GM11168 (cell line): ENCODE results near the gene ENPP3.

ENCODE experiments used
- in situ Hi-C: fragments of 300-500 bp; cut with MboI; formaldehyde crosslinking; loops from one replicate; pipeline ENCODE4 v1.12.0; 2022; ENCODE audit warnings: low sequenced_read_pairs; ENCODE audit not compliant: unreplicated experiment

Gene ENPP3

DNA sequence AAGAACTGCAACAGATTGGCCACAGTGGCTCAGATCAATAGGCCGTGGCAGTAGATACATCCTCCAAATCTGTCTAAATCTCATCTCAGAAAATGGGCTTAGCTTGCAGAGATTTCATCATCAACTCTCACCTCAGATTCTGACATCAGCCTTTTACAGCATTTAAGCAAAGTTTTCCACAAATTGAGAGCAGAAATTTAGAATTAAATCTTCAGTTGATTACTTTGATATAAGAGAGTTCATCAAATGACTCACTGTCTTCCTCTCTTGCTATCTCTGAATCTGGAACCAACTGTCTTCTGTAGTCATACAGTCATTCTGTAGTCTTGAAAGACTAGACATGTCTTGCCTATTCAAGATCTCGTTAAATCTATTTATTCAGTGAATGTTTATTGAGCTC lies 118.9 kb downstream of the ENPP3 start:
- in situ Hi-C loops: no loop called here

DNA sequence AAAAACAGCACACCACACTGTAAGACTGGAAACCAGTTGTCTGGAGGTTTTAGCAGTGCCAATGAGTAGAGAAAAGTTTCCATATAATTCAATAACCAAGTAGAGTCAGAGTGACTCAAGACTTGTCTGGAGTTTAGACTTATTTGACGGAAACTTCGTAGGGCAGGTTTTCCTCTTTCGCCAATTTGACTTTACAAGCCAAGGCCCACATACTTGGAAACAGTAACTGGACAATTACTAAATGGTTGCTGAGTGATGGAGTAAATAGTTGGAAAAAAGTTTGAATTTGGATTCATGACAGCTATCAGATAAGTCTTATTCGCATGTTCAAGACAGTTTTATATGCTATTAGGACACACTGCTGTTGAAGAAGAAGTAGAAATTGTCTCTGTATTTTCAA lies 121.8 kb downstream of the ENPP3 start:
- in situ Hi-C loops: no loop called here

GRCh38 chr6:131761060-131761761 lies 124.1 kb downstream of the ENPP3 start:
- in situ Hi-C loops: no loop called here

DNA sequence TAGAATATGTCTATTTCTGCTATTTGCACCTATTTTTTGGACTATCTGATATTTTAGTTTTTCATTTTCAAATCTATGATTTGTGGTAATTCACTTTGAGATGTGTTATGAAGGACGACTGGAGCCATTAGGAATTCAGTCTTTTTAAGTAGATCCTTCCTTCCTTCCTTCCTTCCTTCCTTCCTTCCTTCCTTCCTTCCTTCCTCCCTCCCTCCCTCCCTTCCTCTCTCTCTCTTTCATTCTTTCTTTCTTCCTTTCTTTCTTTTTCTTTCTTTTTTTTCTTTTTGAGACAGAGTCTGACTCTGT lies 124.6 kb downstream of the ENPP3 start:
- in situ Hi-C loops: no loop called here

DNA sequence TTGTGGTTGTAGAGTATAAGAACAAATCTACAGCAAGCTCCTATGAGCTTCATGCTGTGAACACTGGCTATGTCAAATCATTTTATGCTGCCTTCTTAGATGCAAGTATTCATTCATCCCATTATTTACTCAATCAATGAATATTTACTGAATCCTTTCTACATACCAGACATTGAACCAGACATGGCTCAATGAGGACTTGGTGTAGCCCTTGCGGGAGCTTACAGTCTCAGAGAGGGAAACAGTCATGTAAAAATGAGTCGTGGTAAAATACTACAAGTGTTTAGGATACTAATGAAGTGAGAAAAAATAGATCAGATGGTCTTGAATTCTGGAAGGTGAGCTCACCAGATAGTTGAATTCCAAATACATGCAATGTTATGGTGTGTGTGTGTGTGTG lies 125.9 kb downstream of the ENPP3 start:
- in situ Hi-C loops: no loop called here

- in situ Hi-C loops: no loop called here
Observed at GRCh38 chr6:131763749-131764148, 126.6 kb downstream of the ENPP3 start.

- in situ Hi-C loops: no loop called here
Observed at GRCh38 chr6:131764350-131764749, 127.2 kb downstream of the ENPP3 start.

DNA sequence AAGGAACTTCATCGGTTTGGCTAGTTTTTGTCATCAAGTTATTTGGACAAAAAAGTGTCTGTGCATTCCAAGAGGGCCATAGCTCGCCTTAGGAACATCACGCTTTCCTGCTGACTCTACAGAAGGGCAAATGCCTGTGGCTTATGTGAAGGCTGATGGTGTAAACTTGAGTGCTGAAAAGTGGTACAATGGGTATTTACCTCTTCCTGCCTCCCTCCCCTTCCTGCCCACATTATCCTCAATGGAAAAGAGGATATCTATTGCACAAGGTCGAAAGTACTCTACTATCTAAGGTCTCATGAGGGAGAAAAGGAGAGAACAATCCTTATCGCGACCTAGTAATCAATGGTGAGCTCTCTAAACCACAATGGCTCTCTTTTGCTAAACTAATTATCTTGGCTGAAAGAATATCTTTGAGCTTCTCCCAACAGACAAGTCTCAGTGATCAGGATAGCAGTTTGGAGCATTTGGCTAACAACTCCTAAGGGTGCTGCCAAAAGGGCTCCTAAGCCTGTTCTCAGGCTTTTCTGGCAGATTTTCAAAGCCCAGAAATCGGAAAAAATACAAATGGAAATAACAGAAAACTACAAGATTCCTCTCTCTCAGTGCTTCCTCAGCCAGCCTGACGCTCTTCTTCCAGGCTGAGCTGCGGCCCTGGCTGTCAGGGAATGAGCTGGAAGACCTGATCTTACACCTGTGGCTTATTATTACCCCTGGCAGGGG lies 128.1 kb downstream of the ENPP3 start:
- in situ Hi-C loops: no loop called here

DNA sequence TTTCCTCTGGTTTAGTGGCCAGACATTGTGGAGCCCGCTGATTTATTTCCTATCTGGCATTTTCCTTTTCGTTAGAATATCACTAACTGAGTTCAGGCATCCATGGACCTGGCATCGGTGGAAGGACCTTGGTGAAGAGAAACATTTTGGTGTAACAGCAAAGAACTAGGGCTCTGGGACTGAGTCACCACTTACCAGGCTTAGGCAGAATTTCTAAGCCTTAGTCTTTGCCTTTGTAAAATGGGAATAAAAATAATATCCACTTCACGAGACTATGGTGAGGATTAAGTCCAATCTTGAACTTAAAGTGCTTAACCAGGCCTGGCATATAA lies 128.7 kb downstream of the ENPP3 start:
- in situ Hi-C loops: no loop called here

DNA sequence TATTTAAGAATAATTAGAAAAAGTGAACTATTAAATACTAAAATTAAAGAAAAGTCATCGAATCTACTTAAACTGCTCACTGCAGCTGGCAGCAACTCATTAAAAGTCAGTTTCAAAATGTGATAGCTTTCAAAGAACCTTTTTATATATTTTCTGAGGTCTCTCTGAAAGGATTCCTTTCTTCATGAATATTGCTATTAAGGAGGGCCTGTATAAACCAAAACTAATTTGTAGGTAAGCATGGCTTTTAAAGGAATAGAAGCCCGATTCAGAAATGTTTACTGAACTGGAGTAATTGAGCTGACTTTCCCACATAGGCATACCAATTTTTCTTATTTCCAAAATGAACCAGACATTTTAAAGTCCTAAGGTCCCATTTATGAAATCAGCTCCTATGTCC lies 129.5 kb downstream of the ENPP3 start:
- in situ Hi-C loops: no loop called here

DNA sequence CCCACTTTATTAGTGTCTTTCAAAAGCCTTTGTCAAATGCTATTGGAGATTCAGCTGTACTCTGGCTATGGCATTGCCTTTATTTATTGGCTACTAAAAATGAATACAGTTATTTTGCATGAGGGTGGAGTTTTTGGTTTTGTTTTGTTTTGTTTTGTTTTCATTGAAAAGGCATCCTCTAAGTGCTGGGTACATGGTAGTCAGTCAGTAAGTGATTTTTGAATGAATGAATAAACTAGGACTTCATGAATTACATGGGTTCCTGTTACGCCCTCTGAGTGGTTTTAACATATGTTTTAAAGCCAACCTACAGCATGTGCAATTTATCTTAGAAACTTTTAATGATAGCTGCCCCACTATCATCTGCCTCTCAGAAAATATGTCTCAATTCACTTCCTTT lies 131.9 kb downstream of the ENPP3 start:
- in situ Hi-C loops: no loop called here

DNA sequence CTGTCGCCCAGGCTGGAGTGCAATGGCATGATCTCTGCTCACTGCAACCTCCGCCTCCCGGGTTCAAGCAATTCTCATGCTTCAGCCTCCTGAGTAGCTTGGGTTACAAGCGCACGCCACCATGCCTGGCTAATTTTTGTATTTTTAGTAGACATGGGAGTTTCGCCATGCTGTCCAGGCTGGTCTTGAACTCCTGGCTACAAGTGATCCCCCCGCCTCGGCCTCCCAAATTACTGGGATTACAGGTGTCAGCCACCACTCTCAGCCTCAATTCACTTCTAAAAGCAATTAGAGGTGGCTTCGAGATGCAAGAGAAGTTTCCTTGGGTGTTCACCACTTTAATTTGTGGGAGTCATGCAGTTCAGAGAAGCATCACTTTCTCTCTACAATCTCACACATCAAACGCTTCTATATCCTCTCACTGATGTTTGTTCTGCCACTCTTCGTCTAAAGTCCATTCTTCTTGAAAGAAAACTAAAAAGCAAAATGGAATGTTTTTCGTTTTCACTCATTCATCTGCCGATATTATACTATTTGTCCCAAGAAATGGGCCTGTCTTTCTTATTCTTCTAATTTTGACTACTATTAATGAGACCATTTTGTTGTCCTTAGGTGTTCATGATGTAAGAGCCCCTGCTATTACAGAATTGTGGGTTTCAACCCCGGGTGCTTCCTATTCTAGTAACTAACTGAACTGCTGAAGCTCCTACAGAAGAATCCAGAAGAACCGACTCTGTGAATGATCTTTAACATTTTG lies 132.5 kb downstream of the ENPP3 start:
- in situ Hi-C loops: no loop called here

GRCh38 chr6:131770776-131771175 lies 133.7 kb downstream of the ENPP3 start:
- in situ Hi-C loops: no loop called here

DNA sequence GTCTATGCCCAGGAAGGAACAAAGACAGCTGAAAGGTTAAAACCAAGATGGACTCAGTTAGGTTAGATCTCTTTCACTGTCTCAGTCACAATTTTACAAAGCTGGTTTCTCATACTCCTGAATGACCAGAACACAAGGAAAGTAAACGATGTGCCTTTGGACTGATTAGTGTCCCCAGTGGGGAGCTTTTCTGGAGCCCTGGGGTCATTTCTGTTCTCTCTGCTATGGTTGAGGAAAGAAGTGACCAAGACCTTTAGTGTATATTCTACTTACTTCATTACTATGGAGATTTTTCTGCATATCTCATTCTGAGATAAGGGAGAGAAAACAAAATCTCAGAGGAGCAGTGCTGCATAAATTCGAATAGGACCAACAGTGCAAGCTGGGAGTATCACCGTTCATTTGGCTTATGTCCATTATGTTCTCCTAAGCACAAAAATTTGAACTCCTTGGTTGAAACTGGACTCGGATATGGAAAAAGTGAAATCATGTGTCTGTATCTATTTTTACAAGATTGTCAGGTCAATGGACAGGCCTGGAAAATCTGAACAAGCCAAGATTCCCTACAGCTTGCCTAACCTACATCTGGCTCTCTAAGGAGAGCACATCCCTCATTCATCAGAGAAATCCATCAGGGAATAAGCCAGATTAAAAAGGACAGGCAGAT lies 136.3 kb downstream of the ENPP3 start:
- in situ Hi-C loops: no loop called here

DNA sequence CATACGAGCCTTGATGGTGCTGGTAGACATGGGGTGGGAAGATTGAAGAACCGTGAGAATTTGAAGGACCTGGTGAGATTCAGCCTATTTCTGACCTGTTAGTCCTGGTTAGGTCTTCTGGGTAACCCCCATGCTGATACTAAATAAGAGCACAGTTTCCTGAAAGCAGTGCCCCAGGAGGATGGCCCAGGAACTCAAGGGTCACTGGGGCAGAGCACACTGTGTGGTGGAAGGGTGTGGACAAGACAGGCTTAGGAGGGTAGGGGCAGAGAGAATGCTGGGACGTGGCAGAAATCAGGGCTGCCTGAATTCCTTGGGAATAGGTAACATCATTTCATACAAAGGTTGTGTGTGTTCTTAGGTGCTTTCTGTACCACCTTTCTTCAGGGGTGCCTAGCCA lies 138.8 kb downstream of the ENPP3 start:
- in situ Hi-C loops: no loop called here

- in situ Hi-C loops: no loop called here
Observed at GRCh38 chr6:131776985-131777384, 139.9 kb downstream of the ENPP3 start.

DNA sequence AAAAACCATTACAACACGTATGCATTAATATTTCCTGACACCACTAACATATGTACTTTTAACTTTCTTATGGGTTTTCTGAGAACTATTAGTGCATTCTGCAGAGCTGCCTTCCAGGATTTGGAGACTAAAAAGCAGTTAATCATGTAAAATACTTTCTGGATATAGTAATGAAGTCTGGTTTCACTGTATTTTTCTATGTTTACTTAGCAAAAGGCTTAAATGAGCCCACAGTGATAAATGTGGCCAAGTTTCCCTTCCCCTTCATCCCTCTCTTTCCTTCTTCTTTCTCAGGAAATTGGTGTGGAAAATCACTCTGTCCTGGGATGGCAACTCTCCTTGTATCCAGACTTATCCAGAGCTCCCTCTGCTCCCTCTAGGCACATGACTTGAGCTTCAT lies 141.1 kb downstream of the ENPP3 start:
- in situ Hi-C loops: no loop called here

DNA sequence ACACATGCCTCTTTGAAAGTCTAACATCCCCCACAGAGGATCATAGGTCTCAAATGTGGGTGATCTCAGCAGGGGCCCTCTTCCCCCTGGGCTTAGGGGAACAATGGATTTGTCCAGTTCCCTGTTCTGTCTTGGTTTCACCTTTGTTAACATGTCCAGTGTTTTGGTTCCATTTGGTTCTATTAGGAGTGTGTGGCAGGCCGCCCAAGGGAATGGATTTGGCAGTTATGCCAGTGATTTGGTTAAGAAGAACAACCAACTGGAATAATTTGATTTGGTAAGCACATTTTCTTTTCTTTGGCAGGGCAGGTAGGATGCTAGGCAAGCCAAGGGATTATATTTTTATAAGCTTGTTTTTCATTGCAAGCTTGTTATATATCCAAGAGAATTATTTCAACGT lies 142.2 kb downstream of the ENPP3 start:
- in situ Hi-C loops: no loop called here

GRCh38 chr6:131780600-131780999 lies 143.5 kb downstream of the ENPP3 start:
- in situ Hi-C loops: no loop called here

GRCh38 chr6:131781687-131782086 lies 144.6 kb downstream of the ENPP3 start:
- in situ Hi-C loops: no loop called here

DNA sequence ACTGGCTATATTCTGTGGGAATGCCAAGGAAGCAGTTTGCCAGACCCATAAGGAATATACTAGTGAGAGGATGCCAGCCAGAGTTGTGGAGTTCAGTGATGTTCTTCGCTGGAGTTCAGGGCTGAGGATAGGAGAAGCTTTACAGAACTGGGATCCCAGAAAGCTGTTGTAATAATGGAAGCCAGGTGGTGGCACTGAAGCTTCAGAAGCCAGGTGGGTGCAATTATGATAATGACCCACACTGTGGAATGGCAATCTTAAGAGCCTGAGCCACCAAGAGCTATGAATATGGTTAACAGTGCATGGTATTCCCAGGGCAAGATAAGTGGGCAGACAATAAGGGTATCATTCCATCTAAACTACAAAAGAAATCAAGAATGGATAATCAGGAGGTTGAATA lies 145.7 kb downstream of the ENPP3 start:
- in situ Hi-C loops: no loop called here
